Activated CD4-positive, CD25-positive, alpha-beta regulatory T cell (primary cell): ENCODE data around the gene PAX5.

Source experiments
- DNase-seq, 4 experiments: peaks; one replicate each; lab custom pipeline; 2025; lab: John Stamatoyannopoulos, UW

Gene PAX5

DNA sequence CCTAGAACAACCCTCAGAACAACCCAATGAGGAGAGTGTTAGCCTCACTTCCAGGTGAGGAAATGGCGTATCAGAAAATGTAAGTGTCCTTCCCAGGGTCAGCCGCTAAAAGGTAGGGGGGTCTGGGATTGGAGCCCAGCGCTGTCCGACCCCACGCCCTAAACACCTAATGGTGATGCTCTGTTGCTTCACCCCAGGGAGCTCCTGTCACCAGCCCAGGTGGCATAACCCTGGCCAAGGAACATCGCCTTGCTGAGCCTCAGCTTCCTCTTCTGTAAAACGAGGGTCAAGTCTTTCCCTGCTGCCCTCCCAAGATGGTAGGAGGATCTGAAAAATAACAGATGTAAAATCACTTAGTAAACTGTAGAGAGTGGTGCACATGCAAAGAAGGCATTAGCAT lies 132.5 kb downstream of the PAX5 start:
- DNase-seq = no peak

- DNase-seq = no peak
These were observed 133.2 kb downstream of the PAX5 start for GRCh38 chr9:36900856-36901220.

- DNase-seq = no peak
These were observed 133.8 kb downstream of the PAX5 start for GRCh38 chr9:36900136-36900855.

DNA sequence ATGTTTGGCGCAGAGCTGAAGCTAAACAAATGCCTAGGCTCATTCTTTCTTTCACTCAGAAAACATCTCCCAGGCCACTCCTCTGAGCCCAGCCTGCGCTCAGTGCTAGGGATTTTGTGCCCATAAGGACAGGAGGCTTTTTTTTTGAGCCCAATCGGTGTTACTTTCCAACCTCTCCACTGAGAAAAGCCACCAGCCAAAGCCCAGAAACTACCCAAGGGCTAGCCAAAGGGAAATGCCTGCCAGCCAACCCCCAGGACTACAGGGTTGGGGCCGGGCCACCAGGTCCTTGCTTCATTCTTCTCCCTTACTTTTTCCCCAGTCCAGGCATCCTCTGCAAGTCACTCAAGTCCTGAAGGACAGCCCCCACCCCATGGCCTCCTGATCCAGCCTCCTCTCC lies 134.7 kb downstream of the PAX5 start:
- DNase-seq = no peak

DNA sequence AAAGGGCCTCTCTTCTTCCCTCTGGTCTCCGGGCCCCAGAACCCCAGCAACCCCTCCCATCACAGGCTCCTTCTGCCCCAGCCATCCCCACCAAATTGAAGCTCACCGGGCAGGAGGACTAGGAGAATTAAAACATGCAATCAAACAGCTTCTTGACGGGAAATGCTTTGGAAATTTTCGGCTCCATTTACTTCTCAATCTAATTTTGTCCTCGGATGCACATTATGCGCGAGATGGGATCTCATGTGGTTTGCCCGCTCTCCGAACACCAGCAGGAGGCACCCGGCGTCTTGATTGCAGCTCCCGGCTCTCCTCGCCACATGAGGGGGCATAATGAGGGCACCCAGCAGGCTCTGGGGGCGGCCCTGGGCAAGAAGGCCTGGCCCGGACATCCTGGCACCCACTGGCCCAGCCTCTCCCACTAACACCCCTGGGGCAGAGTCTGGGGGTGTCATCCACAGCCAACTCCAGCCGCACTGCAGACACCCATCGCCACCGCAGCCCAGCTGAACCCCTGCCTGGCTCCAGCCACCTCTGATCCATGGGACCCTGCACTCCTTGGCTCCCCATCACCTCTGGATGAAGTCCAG lies 135.5 kb downstream of the PAX5 start:
- no peak for DNase-seq

- DNase-seq = no peak
These were observed 136.6 kb downstream of the PAX5 start for GRCh38 chr9:36897478-36897877.

DNA sequence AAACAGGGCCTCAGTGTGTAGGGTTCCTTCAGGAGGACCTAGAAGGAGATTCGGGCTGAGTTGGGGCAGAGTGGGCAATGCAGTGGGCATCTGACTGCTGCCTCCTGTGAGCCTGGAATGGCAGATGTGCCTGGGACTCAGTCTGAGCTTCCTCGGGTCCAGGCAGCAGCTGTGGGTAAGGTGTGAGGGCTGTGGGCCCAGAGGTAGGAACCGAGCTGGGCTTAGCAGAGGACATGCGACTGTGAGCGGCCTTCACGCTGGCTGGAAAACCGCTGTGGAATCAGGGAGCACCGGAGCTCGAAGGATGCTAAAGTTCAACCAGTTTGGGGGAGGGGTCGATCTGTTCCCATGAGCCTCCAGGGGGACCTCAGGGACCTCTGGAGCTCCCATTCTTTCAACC lies 137.0 kb downstream of the PAX5 start:
- no peak for DNase-seq

DNA sequence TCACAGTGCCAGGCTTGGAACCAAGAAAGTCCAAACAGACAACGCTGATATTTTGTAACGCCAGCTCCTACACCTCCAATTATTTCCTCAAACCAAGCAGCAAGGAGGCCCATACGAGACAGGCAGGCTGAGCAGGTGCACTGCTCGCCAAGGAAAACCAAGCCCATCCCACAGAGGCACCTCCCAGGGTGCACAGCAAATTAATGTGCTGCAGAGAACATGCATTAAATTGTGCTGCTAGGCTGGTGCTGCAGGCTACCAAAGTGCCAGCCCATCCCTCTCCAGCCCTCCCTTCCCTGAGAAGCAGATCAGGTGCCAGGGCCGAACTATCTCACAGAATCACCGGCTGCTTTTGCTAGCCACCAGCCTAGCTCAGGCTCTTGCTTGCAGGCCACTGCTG lies 137.8 kb downstream of the PAX5 start:
- DNase-seq = no peak

GRCh38 chr9:36895744-36896260 lies 138.3 kb downstream of the PAX5 start:
- DNase-seq = no peak

- DNase-seq = no peak
These were observed 139.3 kb downstream of the PAX5 start for GRCh38 chr9:36894695-36895310.

DNA sequence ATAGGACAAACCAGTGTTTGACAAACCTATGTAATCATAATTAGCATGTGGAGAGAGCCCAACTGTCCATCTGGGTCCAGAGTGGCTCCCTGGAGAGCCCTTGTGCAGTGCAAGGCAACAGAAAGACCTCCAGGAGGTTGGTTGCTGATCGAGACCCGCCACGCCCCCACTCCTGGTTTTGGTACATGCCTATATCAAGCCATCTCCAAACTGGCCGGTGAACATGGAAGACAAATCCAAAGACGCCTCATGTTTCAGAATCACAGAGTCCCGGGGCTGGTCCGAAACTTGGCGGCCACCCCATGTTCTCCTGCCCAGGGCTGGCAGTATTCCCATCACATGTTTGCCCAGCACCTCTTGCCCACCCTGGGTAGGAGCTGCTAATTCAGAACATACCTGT lies 140.2 kb downstream of the PAX5 start:
- DNase-seq = no peak

- no peak for DNase-seq
These were observed 140.9 kb downstream of the PAX5 start for GRCh38 chr9:36893184-36893583.

- DNase-seq = no peak
These were observed 141.8 kb downstream of the PAX5 start for GRCh38 chr9:36892279-36892678.

DNA sequence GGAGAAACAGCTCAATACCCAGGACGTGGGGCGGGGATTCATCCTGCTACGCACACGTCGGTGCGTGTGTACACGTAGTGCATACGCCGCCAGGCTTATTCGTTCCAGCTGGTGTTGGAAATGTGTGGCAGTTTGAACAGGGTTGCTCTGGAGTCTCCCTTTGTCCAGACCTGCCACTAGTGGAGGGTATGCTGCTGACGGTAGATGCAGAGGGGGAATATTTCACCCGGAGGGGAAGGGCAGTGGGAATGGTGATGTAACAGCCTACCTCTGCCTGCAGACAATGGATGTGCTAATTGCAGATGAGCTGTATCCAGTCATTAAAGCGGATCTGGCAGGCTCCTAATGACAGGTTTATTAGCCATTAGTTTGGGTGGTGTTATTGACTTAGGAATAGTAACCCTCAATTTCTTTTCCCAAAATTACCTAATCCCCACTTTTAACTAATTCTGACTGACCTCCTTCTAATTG lies 142.7 kb downstream of the PAX5 start:
- DNase-seq = no peak

DNA sequence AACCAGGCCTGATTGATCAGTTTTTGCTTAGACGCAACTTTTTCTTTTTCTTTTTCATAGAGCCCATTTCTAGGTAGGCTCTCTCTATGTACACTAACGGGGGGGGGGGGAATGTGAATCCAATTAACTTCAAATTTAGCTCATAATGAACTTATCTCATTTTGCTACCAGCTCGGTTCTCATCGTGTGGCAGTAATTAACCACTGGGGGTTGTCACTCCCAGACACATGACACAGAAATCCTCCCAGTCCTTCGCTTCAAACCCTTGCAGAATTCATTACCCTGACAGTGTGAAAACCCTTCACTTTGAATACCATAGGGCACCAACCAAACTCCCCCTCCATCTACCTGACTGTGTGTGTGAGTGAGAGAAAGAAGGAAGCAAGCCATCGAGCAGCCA lies 144.2 kb downstream of the PAX5 start:
- DNase-seq = no peak

- DNase-seq = no peak
These were observed 145.5 kb downstream of the PAX5 start for GRCh38 chr9:36888551-36888950.

- DNase-seq = no peak
These were observed 149.3 kb downstream of the PAX5 start for GRCh38 chr9:36884721-36885120.

GRCh38 chr9:36882594-36882993 lies 151.5 kb downstream of the PAX5 start:
- DNase-seq = no peak

DNA sequence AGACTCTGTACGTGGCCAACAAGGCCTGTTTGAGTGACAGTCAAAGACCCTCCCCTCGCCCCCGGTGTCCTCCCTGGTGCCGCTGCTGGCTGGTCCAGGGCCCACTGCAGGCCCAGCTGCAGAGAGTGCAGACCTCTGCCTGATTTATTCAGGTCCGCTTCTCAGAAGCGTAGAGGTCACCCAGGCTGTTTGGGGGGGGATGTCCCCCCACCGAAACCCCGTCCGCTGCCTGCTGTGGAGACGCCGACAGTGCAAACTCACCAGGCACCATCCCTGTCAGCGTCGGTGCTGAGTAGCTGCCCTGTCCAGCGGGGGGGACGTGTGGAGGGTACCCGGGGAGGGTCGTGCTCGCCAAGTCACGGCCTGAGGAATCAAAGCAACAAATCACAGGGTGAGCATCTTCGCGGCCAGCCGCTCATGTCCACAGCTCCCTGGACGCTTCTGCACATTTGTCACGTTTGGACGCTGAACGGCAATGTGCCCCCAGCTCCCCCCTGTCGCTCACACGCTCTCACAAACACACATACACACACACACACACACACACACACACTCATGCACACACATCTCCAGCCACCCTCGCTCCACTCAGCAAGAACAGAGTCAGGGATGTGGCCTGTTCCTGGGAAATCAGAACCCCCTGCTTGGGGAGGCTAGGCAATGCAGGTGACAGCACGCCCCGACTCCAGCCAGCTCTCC lies 152.2 kb downstream of the PAX5 start:
- no peak for DNase-seq

DNA sequence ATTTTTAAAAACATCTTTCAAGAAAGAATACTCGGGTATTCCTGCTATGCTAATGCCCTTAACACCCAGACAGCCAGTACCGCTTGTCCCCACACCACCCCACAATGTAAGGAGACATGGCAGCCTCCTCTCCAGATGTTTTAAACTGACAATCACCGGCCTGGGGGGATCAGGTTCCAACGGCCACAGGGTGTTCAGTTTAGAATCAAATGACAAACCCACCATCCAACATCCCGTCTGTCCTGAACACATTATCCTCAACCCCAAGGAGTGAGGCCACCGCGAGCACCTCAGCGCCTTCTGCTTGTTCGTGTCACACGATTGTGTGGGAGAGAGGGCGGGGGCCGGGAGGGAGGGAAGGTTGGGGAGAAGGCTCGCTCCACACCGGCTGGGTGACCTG lies 152.8 kb downstream of the PAX5 start:
- no peak for DNase-seq

- no peak for DNase-seq
These were observed 154.0 kb downstream of the PAX5 start for GRCh38 chr9:36880075-36880474.
